Ramos (cell line): Measurements from ENCODE around the gene CHD5.

Experiments used
- in situ Hi-C: fragments of 300-500 bp; cut with MboI; formaldehyde crosslinking; loops from one replicate; pipeline ENCODE4 v1.14.3; 2022; ENCODE audit warnings: low sequenced_read_pairs; ENCODE audit not compliant: unreplicated experiment

CHD5 gene

DNA sequence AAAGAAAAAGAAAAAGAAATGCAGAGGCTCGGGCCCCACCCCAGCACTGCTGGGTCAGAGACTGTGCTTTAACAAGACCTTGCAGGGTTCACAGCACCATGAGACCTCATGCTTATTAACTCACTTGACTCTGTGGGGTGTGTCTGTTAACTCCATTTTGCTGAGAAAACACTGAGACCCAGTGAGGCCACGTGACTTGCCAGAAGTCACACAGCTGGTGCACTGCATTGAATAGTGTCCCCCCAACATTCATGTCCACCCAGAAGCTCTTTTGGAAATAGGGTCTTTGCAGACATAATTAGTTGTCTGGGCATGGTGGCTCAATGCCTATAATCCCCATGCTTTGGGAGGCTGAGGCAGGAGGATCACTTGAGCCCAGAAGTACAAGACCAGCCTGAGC, 39.7 kb downstream of the CHD5 start:
- in situ Hi-C loops: no loop called here

DNA sequence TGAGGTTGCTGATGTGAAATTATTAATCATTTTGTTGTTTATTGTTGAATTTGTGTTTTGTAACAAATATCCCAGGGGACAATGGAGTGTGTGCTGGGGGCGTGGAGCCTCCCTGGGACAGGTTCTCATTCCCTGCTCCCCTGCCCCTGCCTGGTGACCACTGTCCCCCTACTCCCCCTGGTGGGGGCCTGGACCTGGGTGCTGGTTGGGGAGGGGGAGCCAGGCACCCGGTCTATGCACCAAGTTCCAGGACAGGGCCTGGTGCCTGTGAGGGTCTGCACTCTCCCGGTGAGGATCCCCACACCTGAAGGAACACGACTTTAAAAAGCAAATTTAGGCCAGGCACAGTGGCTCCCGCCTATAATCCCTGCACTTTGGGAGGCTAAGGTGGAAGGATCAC, 42.4 kb downstream of the CHD5 start:
- in situ Hi-C loops: no loop called here

DNA sequence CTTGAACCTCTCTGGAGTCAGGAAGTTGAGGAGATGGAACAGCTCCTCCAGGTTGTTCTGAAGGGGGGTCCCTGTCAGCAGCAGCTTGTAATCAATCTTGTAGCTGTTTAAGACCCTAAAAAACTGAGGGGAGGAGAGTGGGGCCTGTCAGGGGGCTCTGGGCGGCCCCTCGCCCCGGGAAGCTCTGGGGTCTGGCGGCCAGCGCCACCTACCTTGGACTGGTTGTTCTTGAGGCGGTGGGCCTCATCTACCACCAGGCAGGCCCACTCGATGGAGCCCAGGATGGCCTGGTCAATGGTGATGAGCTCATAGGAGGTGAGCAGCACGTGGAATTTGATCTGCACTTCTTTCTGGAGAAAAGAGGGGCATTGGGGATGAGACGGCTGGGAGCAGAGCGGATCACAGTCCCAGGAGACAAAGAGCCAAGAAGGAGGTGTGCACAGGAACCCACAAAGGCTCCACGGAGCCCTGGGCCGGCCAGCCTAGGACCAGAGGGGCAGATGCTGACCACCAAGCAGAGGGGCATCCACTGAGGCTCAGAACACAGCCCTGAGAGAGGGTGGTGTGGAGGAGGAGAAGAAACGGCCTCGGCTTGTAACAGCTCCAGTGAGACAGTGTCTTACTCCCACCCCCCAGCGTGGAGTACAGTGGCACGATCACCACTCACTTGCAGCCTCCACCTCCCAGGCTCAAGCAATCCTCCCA, 43.5 kb downstream of the CHD5 start:
- in situ Hi-C loops: no loop called here

DNA sequence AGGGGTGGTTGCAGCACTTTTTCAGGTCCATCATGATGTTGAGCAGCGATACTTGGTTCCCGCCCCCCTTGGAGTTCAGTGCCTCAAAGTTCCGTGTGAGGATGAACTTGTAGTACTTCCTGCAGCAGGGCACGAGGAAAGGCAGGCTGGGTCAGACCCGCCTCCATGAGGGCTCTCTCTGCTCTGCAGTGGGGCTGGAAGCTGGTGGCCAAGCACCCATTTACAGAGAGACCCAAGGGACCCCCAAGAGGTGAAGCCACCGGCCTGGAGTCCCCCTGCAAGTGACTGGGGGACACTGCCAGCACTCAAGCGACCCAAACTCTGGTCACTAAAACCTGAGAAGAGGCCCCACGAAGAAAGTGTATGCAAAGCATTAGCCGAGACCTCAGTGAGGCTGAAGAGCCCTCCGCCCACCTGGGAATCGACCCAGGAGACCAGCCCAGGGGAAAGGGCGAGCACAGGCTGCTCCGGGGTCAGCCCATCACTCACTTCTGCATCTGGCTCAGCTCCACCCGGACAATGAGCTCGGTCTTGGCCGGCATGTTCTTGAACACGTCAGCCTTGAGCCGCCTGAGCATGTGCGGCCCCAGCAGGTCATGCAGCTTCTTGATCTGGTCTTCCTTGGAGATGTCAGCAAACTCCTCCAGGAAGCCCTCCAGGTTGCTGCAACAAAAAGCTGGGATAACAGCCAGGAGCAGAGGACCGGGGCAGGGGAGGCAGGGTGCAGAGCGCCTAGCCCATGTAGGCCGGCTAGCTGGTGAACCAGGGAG, 45.2 kb downstream of the CHD5 start:
- in situ Hi-C loops: no loop called here

DNA sequence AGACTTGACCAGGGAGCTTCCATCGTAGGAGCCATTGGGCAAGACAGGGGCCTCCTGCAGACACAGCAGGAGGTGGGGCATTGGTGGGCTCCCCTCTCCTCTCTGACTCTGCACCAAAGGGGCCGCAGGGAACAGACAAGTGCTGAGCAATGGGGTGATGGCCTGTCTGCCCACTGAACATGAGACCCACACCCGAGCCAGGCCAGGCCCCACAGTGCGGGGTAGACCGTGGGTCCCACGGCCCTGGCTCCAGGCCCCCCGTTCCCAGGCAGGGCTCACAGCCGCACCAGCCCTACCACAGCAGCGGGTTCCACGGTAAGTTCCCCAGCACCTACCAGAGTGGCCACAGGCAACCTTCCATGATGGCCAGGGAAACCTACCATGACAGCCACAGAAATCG, 45.9 kb downstream of the CHD5 start:
- in situ Hi-C loops: no loop called here

DNA sequence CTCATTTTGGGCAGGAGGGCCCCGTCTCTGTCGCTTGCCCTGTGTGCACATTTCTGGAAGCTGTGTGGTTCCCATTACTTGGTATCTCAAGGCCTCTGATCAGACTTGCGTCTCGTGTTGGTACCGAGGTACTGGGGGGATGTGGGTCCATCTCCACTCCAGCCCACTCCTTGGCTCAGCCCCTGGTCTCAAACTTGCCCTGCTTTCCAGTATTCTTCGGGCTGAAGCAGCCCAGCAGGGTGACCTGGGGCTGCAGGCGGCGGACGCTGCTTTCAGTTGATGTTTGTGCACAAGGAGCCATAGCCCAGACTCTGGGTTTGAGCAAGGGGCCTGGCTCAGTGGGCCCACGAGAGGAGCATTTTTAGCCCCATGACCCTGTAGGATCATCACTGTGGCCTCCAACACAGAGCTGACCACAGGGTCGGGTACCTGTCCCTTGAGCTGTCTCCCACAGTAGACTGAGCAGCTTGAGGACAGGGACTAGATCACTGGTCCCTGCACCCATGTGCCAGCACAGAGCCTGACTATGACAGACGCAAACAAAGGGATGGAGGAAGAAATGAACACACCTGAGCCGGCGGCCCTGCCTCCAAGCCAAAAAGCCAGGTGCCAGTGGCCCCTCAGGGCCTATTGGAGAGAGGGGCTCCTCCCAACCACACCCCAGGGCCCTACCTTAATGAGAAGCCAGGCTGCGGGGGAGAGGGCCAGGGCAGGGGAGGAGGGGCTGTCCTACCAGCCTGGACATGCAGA, 46.8 kb downstream of the CHD5 start:
- in situ Hi-C loops: no loop called here

DNA sequence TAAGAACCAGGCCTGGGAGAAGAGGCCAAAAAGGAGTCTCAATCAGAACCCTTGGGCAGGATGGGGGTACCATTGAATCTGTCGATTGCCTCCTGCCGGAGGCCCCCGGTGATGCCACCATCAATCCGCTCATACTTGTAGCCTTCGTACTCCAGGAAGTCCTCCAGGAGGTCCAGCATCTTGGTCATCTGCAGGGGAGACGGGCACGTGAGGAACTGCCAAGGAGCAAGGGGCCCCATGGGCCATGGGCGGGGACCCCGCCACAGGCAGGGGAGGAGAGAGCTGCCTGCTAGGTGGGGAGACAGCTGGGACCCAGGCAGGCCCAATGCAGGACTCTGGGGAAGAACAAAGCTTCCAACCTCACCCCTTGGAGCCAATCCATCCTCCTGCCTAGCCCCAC, 48.6 kb downstream of the CHD5 start:
- in situ Hi-C loops: no loop called here

DNA sequence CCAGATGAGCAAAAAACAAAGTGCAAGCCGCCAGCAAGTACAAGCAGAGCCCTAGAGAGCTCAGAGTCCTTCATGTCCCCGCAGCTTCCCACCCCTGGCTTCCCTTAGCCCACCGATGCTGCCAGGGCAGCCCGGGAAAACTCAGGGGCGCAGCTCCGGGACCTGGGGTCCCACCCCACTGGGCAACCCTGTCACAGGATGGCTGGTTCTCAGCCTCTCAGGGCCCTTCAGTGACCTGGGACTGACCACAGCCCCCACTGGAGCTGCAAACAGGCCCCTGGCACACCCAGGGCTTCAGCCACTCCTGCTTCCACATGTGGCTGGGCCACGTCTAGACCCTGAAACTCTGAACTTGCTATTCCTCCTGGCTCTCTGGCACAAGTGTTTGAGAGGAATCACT, 49.5 kb downstream of the CHD5 start:
- in situ Hi-C loops: no loop called here

DNA sequence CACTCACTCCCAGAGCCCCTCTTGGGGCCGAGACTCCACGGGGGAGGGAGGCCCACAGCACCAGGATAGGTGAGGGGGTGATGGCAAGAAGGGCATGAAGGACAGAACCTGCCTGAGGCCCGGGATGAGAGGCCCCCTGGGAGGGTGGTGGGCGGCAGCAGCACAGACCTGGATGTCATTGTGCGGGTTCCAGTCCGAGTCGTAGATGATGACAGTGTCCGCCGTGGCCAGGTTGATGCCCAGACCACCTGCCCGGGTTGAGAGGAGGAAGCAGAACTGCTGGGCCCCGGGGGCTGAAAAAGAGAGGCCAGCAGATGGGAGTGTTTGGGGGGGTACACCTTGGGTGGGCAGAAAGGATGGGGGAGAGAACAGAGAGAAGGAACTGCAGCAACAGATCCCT, 50.1 kb downstream of the CHD5 start:
- in situ Hi-C loops: no loop called here

DNA sequence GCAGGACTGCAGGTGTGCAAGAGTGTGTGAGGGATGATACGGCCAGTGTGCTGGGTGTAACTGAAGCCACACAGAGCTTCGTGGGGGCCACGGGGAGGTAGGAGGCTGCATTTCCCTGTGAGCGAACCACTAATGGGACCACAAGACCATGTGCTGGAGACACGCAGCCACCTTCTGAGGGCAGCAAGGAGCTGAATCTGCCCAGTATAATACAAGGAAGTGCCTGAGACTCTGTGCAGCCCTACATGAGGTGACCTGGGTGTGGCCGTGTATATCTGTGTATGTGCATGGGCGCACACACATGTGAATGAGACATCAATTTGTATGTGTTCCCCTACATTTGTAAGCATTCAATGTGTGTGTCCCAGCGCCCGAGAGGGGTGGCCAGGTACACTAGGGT, 50.8 kb downstream of the CHD5 start:
- in situ Hi-C loops: no loop called here

DNA sequence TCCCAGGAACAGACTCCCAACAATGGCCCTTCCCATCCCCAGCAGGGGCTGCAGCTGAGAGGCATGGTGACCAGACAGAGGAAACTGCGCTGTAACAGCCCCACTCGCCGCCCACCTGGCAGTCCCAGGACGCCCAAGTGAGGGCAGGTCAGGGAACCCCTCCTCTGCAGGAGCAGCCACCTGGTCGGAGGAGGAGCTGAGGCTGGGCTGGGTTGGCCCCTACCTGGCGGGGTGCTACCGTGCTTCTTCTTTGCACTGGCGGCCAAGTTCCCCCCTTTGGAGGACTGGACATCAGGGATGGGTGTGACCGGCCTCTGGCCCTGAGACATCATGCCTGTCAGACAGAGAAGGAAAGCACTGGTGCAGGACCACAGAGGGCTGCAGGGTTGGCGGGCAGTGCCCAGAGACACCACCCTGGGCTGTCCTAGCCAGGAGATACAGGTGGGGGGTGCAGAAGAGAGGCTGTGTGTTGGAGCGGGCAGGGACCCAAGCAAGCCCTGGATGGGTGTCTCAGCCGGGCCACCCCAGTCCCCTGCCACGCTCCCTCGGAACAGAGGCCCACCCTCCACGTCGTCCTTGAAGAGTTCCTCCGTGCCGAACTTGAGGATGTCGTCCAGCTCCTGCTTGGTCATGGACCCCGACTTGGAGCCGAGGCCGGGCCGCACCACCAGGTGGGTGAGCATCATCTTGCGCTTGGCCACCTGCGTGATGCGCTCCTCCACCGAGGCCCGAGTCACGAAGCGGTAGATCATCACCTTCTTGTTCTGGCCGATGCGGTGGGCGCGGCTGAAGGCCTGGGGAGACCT, 51.6 kb downstream of the CHD5 start:
- in situ Hi-C loops: no loop called here

DNA sequence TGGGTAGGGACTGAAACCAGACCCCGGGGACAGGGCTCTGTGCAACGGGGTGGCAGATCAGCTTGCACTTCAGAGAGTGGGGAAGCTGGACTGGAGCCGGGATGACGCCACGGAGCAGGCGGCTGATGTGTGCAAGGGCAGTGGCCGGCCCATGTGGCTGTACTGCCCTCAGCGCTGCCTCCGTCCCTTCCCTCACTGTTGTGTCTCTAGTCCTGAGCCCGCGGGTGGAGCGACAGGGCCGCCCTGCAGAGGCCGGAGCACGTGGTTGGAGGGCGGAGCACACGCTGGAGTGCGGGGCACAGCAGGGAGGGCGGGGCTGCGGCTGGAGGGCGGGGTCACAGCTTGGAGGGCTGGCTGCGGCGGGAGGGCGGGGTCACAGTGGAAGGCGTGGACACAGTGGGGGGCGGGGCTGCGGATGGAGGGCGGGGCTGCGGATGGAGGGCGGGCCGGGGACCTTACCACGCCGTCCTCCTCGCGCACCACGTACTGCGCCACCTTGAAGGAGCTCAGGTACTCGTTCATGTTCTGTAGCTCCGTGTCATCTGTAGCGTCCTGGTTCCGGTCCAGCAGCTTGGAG, 52.4 kb downstream of the CHD5 start:
- in situ Hi-C loops: no loop called here

DNA sequence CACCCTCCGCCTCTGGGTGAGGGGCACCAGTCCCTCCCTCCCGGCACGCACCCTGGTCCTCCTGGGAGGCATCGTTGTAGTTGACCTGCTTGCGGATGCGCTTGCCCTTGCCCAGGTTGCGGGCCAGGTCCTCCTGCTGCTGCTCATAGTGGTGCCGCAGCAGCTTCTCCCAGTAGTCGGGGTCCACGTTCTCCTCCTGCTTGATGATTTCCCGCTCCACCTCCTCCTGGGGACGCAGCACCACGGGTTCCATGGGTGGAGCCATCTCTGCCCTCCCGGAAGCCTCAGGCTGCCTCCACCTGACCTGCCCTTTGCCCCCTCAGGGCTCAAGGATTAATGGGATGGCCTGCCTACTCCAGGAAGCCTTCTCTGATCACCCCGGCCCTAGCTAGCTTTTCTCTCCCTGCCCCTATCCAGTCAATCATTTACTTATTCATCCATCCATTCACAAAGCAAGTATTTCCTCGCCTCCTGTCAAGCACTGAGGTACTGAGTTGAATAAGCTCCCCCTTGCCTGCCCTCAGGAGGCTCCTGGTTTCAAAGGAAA, 53.5 kb downstream of the CHD5 start:
- in situ Hi-C loops: no loop called here

DNA sequence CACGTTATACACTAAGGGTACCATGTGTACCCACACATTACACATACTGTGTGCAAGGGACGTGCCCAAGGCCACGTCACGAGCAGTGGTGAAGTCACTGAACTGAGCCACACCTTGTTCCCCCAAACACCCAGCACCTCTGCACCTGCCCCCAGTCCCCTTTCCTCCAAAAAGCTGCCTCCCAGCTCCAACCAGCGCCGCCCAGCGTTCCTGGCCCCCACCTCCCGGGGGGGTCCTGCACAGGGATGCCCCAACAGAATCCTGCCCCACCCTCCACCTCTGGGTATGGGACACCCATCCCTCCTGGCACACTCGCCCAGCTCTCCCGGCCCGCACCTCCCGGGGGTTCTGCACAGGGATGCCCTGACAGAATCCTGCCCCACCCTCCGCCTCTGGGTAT, 54.1 kb downstream of the CHD5 start:
- in situ Hi-C loops: no loop called here

DNA sequence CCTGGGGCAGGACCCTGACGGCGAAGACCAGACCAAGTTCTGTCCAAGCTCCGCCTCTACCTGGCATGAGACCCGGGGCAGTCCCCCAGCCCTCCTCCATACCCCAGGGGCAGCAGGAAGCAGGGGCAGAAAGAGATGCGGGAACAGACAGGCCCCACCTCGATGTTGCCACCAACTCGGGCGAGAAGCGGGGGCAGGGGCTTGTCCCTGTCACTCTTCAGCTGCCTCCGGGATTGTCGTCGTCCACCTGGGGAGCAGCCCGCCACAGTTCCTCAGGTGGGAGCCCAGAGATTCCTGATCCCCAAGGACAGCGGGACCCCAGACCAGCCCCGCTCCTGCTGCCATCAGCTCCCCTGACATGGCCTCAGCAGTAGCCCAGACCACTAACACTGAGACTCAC, 54.8 kb downstream of the CHD5 start:
- in situ Hi-C loops: no loop called here

DNA sequence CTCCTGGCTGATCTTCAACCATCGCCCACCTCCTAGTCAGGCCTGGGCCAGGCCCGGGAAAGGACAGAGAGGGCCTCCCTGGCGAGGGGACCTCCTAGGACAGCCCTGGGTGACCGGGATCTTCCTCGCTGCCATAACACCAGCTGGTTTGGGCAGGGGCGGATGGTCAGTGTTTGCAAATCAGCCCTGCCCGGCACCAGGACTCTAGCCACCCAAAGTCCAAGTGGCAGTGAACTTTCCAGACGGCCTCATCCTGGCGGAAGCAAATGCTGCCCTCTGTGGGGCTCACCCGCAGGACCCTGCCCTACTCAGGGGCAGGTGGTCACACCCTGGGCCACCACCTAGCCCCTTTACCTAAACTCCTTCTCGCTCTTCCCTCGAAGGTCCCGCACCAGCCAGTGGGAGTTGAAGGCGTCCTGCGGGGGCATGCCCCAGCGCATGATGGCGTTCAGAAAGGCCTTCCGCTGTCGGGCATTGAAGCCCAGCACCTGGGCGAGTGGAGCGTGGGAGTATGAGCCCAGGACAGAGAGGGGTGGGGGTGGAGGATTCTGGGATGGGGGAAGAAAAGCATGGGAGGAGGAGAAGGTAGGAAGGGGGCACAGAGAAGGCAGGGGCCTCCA, 55.3 kb downstream of the CHD5 start:
- in situ Hi-C loops: no loop called here

DNA sequence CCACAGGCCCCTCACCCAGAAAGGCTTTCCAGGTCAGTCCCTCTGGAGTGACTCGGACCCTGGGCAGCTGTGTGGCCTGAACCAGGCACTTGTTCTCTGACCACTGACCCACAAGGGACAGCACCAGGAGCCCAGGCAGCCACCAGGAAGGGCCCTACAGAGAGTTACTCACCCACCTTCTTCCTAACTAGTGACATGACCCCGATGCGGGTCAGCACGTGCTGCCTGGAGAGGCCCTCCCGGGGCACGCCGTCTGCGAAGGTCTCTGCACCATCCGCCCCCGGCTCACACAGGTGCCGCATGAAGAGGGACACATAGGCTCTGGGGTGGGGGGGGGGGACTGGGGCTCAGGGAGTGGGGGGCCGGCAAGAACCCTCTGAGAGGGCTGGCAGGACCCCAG, 55.8 kb downstream of the CHD5 start:
- in situ Hi-C loops: no loop called here

DNA sequence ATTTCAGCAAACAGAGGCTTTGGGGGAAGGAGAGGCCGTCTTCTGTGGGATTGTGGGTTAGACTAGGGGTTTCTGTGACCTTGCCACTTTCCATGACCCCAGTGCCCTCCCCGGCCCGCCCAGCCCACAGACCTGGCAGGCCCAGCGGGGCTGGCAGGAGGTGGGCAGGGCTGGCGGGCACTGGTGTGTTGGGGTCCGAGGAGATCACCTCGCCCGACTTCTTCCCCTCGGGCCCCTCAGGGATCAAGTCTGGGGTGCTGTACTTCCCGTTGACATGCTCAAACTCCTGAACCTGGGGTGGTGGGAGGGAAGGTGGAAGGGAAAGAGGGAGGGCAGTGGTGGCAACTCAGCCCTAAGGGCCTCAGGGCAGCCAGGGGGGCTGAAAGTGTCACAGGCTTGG, 56.3 kb downstream of the CHD5 start:
- in situ Hi-C loops: no loop called here

DNA sequence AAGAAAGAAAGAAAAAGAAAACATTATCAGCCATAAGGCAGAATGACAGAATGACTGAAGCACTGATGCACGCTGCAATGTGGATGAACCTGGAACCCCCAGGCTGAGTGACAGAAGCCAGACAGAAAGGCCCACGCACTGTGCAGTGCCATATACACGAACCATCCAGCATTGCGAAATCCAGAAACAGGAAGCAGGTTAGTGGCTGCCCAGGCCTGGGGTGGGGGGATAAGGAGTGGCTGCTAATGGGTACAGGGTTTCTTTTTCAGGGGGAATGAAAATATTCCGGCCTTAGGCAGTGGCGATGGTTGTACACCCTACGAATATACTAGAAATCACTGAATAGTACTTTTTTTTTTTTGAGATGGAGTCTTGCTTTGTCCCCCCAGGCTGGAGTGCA, 57.0 kb downstream of the CHD5 start:
- in situ Hi-C loops: no loop called here
